Stimulated activated CD4-positive, alpha-beta T cell treated with anti-CD3 and anti-CD28 coated beads, TNF-alpha, amount 100 ng/mL, for 48 hours (primary cell): Measurements from ENCODE around the gene GAPDH.
"Not testable (repeated sequence)": the region's sequence is repeated elsewhere in the genome, so short reads cannot be mapped to it uniquely, and the experiment has no call there.

ENCODE experiments used
- DNase-seq, 3 donors: peaks; one replicate each; pipeline ENCODE4 v3.0.0-alpha.2; 2020; ENCODE audit warnings: low read depth in 3 of 3

GAPDH gene

DNA sequence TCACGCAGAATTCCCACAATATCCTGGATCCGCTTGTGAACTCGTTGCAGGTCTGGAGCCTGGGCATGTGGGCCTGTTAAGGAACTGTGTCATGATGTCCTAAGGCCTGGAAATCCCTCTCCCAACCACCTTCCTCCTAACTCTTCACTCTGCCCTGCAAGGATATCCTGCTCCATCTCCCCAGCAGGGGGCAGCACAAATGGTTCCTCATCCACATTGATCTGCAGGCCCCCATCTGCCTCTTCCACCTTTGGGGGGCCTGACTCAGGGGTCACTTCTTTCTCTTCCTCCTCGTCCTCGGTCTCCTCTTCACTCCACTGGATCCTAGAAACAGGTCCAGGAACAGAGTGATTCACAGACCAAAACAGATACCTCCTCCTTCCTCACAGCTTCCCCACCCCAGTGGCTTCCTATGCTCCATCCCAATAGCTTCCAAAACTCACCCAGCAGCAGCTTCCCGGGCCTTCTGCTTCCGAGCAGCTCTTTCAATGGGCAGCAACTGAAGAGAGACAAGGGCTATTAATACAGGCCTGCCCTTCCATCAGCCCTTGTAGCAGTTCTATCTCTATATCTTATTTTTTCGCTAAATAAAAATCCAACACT is 29.2 kb downstream of the GAPDH start:
- peak in 1 of 3 donors; percentile 70 for DNase-seq

DNA sequence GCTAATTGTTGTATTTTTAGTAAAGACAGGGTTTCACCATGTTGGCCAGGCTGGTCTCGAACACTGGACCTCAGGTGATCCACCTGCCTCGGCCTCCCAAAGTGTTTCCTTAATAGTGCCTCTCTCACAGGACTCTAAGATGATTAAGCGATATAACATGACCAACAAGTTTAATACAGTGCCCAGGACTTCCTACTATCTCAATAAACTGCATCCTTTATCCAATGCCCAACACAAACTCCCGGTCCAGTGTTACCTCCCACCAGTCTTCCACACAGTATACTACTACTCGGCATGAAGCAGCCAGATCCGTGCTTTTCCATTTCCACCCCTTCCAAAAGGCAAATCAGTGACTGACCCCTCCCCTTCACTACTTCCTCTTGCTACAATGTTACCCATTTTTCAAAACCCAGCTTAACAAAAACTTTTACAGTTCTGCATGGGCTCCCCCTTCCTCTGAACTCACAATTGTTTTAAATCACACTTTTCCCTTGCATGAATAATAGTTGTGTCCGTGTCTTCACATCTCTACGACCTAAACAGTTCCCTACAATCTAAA is 32.9 kb downstream of the GAPDH start:
- DNase-seq, result no peak

DNA sequence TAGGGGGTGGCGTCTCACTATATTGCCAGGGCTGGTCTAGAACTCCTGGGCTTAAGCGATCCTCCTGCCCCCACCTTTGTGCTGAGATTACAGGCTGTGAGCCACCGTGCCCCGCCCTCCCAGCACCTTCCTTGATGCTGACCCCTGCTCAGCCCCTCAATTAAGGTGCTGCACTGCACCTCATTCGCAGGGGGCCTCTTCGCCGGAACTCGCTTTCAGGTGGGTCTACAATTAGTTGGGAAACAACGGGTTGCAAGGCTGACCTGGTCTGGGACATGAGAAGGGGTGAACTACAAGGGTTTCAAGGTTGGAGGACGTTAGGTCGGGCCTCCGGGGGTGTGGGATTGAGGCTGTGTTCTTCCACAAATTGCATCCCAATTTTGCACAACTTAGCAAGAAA is 35.0 kb downstream of the GAPDH start:
- DNase-seq, result no peak

DNA sequence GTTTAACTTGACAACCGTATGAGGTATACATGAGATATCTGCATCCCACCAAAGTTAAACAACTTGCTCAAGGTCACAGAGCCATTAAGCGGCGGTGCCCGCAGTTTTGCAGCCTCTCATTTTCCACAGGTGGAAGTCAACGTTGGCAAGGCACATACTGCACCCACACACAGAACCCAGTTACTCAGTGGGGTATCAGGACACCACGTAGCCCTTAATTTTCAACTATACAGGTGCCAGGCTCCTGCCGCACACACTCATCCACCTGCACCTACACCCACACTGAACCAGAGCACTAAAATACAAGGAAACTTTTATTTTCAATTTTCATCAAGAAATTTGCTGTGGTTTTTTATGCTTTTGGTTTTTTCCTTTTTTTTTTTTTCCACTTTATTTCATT is 35.5 kb downstream of the GAPDH start:
- no peak for DNase-seq

DNA sequence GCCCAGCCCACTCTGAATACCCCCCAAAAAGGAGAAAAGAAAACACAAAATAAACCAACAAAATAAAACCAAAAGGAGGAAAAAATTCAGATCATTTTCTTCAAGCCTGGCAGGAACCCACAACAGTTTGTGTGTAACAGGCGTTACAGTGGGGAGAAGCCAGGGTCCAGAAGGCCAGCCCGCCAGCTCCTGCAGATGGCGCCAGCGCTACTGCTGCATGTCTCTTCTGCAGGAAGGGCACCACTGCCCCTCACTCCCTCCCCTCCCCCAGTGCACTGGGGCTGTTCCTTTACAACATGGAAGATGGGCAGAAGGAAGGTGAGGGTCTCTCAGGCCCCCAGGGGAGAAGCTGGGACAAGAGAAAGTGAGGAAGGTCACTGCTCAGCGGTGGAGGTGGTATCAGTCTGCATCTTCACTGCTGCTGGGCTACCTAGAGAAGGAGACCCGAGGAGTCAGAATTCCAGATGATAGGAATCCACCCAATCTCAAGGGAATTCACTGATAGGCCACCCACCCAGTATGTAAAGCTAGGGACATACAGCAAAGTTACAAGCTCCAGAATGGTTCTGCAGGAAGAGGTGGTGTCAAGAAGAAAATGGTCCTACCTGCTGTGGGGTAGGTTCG is 36.1 kb downstream of the GAPDH start:
- no peak for DNase-seq

DNA sequence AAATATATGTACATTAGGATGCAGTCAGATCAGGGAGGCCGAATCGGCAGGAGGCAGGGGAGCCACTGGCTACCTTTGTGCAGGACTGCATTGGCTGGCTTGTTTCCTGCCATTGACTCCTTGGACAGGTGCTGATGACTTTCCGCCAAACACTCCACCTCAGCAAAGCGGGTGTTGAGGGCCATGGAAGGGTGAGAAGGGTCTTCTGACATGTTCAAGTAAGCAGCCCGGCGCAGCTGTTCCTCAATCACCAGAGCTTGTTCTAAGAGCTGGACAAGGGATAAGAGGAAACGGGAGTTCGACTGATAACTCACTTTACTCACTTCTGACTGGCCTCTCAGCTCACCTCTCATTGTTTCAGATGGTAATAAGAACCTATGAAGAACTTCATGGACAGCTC is 38.7 kb downstream of the GAPDH start:
- DNase-seq, result no peak

DNA sequence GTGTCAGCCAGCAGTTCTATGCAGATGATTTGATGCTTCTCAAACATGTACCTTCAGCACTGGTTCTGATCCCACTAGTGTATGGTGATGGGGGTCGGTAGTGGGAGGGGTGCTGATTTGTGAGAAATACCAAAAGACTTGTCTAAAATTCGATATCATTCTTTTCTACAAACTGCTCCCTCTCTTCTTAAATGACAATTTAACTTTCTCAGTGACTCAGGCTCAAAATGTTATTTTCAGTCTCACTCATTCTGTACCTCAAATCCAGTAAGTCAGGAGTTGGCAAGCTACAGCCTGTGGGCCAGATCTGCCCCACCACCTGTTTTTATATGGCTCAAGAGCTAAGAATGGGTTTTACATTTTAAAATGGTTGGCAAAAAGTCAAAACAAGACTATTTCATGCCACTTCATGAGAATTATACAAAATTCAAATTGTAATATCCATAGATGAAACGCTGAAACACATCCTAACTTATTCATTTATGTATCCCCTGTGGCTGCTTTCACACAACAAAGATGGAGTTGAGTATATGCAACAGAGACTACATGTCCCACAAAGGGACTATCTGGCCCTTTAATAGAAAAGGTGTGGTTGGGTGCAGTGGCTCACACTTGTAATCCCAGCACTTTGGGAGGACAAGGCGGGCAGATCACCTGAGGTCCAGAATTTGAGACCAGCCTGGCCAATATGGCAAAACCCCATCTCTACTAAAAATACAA is 40.4 kb downstream of the GAPDH start:
- no peak for DNase-seq

DNA sequence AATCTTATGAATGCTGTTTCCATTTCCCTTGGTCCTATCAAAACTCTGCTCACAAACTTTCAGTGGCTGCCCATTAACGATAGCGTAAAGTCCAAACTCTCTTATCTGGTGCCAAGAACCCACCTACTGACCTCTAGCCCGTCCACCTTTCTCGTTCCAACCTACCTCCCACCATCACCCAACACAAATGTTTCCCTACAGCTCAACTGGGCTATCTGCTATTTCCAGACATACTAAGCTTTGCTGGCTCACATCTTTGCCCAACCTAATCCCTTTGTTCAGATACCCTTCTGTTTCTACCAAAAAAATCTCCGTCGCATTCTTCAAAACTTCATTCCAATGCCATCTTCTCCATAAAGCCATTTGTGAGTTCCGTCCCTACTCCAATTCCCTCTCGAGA is 41.3 kb downstream of the GAPDH start:
- DNase-seq, result no peak

DNA sequence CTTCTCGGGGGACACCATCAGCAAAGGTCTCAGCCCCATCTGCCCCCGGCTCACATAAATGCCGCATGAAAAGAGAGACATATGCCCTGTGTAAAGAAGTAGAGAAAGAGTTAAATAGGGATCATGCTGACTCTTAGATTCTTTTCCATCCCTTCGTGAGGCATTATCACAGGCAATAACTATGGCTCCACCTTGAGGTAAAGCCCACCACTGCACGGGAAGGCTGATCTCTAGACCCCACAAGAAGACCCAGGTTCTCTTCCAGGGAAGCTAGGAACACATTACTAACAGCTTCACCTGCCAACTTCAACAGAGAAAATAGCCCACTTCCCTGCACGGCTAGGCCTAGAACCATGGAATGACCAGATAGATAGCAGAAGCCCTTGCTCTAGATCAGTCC is 47.9 kb downstream of the GAPDH start:
- no peak for DNase-seq

DNA sequence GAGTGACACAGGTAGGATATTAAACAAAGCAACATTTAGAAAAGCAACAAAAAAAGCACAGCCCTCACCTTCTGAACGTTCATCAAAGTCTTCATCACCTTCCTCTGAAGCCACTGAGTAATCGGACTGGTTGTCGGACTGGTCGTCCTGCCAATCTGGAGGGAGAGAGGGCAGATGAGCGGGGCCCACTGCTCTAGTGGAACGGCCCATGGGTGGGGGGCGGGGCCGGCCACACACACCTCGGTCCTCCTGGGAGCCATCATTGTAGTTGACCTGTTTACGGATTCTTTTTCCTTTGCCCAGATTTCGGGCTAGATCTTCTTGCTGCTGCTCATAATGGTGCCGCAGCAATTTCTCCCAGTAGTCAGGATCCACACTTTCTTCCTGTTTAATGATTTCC is 48.6 kb downstream of the GAPDH start:
- DNase-seq, result no peak

DNA sequence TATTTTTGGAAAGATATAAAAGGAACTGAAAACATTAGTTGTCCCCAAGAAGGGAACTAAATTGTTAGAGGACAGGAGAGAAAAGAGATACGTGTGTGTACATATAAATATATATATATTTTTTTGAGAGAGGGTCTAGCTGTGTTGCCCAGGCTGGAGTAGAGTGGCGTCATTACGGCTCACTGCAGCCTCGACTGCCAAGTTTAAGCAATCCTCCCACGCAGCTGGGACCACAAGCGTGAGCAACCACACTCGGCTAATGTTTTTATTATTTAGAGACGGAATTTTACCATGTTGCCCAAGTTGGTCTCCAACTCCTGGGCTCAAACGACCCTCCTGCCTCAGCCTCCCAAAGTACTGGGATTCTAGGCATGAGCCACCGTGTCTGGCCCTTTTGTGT is 50.0 kb downstream of the GAPDH start:
- no peak for DNase-seq

DNA sequence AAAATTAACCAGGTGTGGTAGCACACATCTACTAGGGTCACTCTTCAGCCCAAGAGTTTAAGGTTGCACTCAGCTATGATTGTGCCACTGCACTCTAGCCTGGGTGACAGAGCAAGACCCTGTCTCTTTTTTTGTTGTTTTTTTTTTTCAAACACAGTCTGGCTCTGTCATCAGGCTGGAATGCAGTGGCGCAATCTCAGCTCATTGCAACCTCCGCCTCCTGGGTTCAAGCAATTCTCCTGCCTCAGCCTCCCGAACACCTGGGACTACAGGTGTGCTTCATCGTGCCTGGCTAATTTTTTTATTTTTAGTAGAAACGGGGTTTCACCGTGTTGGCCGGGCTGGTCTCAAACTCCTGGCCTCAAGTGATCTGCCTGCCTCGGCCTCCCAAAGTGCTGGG is 52.3 kb downstream of the GAPDH start:
- not testable (repeated sequence) for DNase-seq
